Activated CD8-positive, alpha-beta T cell treated with anti-CD3 and anti-CD28 coated beads for 36 hours (primary cell): ENCODE measurements around the gene SSTR3. TPM values are rescaled to one million over a fixed set of nuclear protein-coding genes. Genes with fewer than 3 reads are reported as not detected.

Experiments
- ATAC-seq: fragments of 200-7000 bp; cut with Tn5 transposase; one replicate; pipeline ENCODE4 v1.10.0; 2021; ENCODE audit warnings: mild to moderate bottlenecking, moderate library complexity
- CTCF ChIA-PET: fragments of 350-600 bp; sonication (Branson Sonifier 250); formaldehyde crosslinking; loops from one replicate; lab custom pipeline; 2021; ENCODE audit warnings: antibody characterized with exemption; lab: Charles Lee
- POLR2A ChIA-PET: fragments of 350-600 bp; sonication (Branson Sonifier 250); formaldehyde crosslinking; loops from one replicate; lab custom pipeline; 2021; ENCODE audit warnings: antibody characterized with exemption; lab: Charles Lee
- DNase-seq: peaks from one replicate; pipeline ENCODE4 v3.0.0-alpha.2; 2020
- H3K27ac Mint-ChIP-seq: one replicate; pipeline ENCODE4 v1.8.0; 2021; ENCODE audit warnings: mild to moderate bottlenecking, mixed read lengths
- H3K27me3 Mint-ChIP-seq: one replicate; pipeline ENCODE4 v1.8.0; 2021; ENCODE audit warnings: mixed read lengths
- H3K36me3 Mint-ChIP-seq: one replicate; pipeline ENCODE4 v1.8.0; 2021; ENCODE audit warnings: low read depth, mixed read lengths
- H3K4me1 Mint-ChIP-seq: one replicate; pipeline ENCODE4 v1.8.0; 2021; ENCODE audit warnings: low read depth, mixed read lengths
- H3K4me3 Mint-ChIP-seq: one replicate; pipeline ENCODE4 v1.8.0; 2021; ENCODE audit warnings: mild to moderate bottlenecking, moderate library complexity, mixed read lengths
- H3K9me3 Mint-ChIP-seq: one replicate; pipeline ENCODE4 v1.8.0; 2021; ENCODE audit warnings: mixed read lengths
- intact Hi-C: fragments of 100-400 bp; cut with micrococcal nuclease; formaldehyde crosslinking; loops from one replicate; pipeline ENCODE4 v1.10.0; 2022
- total RNA-seq, 2 experiments: library from RNA; stranded (reverse); gene quantifications; one replicate each; pipeline ENCODE4 v1.2.3, GENCODE V29; 2021
- TF ChIP-seq, protein P1 (sequence below): fragments of 200-600 bp; IDR thresholded peaks from one replicate; pipeline ENCODE4 v1.8.0; 2022; ENCODE audit warnings: antibody characterized with exemption, mild to moderate bottlenecking

SSTR3 gene
- total RNA-seq, 2 experiments from 2014 or later, result 7.9 to 8.5 TPM

- Mint-ChIP-seq H3K27me3 (no peaks in the 10 kb centered on the region), H3K36me3 (peaks cover 63% of the 10 kb centered on the region), H3K4me3 (peak overlapping the region; percentile 76), H3K27ac (peak overlapping the region; percentile 94), H3K4me1 (peaks cover 90% of the 10 kb centered on the region), H3K9me3 (peaks cover 22% of the 10 kb centered on the region)
- intact Hi-C loops, result no loop called here
- CTCF ChIA-PET, result interaction anchor here (1.0 to 2.0 kb wide), 3 partner anchors 21 to 372 kb away, joined by 3 to 13 read pairs (median 5); no protein-coding TSS in a partner anchor
- ATAC-seq, result no peak
- peak; percentile 48 for DNase-seq
- POLR2A ChIA-PET, result interaction anchor here (0.9 to 3.7 kb wide), 6 partner anchors 9 to 84 kb away, joined by 3 to 48 read pairs (median 10); partner anchors contain the start of gene RAC2
- TF ChIP-seq, protein P1, sequence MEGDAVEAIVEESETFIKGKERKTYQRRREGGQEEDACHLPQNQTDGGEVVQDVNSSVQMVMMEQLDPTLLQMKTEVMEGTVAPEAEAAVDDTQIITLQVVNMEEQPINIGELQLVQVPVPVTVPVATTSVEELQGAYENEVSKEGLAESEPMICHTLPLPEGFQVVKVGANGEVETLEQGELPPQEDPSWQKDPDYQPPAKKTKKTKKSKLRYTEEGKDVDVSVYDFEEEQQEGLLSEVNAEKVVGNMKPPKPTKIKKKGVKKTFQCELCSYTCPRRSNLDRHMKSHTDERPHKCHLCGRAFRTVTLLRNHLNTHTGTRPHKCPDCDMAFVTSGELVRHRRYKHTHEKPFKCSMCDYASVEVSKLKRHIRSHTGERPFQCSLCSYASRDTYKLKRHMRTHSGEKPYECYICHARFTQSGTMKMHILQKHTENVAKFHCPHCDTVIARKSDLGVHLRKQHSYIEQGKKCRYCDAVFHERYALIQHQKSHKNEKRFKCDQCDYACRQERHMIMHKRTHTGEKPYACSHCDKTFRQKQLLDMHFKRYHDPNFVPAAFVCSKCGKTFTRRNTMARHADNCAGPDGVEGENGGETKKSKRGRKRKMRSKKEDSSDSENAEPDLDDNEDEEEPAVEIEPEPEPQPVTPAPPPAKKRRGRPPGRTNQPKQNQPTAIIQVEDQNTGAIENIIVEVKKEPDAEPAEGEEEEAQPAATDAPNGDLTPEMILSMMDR, result no peak
These were observed 8.3 kb upstream of the SSTR3 start for GRCh38 chr22:37220543-37220981.

DNA sequence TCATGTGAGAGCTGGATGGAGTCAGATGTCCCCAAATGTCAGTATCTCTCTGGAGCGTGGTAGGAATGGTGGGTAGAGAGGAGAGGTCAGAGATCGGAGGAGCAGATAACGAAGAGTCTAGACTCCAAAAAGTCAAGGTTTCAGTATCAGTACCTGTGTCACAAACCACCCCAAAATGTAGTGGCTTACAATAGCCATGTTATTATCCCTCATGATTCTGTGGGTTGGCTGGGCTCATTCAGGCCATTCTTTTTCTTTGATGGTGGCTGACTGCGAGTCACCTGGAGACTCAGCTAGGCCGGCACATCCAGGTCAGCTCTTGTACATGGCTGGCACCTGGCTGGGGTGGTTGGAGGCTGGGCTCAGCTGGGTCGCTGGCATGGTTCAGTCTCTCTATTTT, 7.3 kb upstream of the SSTR3 start:
- H3K36me3 Mint-ChIP-seq, result peaks cover 53% of the 10 kb centered on the region
- ChIA-PET CTCF (interaction anchor here (0.7 to 2.0 kb wide), 8 partner anchors 19 to 364 kb away, joined by 3 to 13 read pairs (median 4); no protein-coding TSS in a partner anchor), POLR2A (interaction anchor here (0.6 to 3.7 kb wide), 14 partner anchors 10 to 95 kb away, joined by 3 to 48 read pairs (median 4); partner anchors contain the start of gene RAC2)
- H3K4me1 Mint-ChIP-seq, result peaks cover 80% of the 10 kb centered on the region
- intact Hi-C loops, result no loop called here
- peaks cover 20% of the 10 kb centered on the region for H3K9me3 Mint-ChIP-seq
- ATAC-seq, result peak; percentile 13
- TF ChIP-seq, protein P1, result no peak
- peak overlapping the region; percentile 94 for H3K27ac Mint-ChIP-seq
- no peaks in the 10 kb centered on the region for H3K27me3 Mint-ChIP-seq
- peak; percentile 40 for DNase-seq
- H3K4me3 Mint-ChIP-seq, result peak overlapping the region; percentile 76

DNA sequence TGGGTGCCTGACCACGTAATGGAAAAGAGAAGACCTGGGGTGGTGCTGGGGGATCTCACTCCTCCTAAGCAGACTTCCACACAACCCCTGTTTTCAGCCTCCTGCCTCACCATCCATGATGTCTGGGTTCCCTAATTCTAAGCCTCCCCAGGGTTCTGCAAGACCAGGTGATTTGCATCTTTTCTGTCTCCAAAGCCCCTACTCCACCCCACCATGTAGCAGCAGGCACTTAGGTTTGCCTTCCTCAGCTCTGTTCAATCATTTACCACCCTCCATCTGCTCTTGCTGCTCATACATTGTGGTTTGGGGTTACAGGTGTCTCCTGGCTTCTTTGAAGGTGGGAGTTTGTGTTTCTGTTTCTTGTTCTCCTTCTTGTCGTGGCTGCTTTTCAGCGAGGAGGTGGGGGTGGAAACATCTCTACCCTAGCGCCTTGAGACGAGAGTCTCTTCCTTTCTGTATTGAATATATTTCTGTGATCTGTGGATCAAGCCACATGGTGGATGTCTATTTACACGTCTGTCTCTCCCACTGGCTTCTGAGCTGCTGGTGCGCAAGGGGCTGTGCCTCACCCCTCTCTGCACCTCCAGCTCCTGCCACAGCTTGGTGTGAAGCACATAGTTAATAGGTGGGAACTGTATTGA, 6.6 kb upstream of the SSTR3 start:
- H3K27me3 Mint-ChIP-seq, result no peaks in the 10 kb centered on the region
- ChIA-PET POLR2A (interaction anchor here (0.5 to 3.7 kb wide), 15 partner anchors 9 to 94 kb away, joined by 3 to 48 read pairs (median 5); partner anchors contain the start of gene RAC2), CTCF (interaction anchor here (0.7 to 2.0 kb wide), 7 partner anchors 19 to 363 kb away, joined by 3 to 13 read pairs (median 4); no protein-coding TSS in a partner anchor)
- peak; percentile 85 for DNase-seq
- peaks cover 74% of the 10 kb centered on the region for H3K4me1 Mint-ChIP-seq
- intact Hi-C loops, result no loop called here
- H3K9me3 Mint-ChIP-seq, result peaks cover 17% of the 10 kb centered on the region
- TF ChIP-seq, protein P1, result no peak
- peak overlapping the region; percentile 94 for H3K27ac Mint-ChIP-seq
- peak; percentile 74 for ATAC-seq
- peaks cover 47% of the 10 kb centered on the region for H3K36me3 Mint-ChIP-seq
- H3K4me3 Mint-ChIP-seq, result peak overlapping the region; percentile 76

- peak overlapping the region; percentile 94 for H3K27ac Mint-ChIP-seq
- CTCF ChIA-PET, result interaction anchor here (1.2 to 3.3 kb wide), 7 partner anchors 9 to 42 kb away, joined by 3 to 45 read pairs (median 7); no protein-coding TSS in a partner anchor
- POLR2A ChIA-PET, result interaction anchor here (0.5 to 3.7 kb wide), 8 partner anchors 8 to 27 kb away, joined by 3 to 48 read pairs (median 8); partner anchors contain the start of gene RAC2
- H3K9me3 Mint-ChIP-seq, result peaks cover 13% of the 10 kb centered on the region
- TF ChIP-seq, protein P1, result no peak
- peak overlapping the region; percentile 76 for H3K4me3 Mint-ChIP-seq
- H3K27me3 Mint-ChIP-seq, result no peaks in the 10 kb centered on the region
- H3K4me1 Mint-ChIP-seq, result peaks cover 71% of the 10 kb centered on the region
- peaks cover 42% of the 10 kb centered on the region for H3K36me3 Mint-ChIP-seq
- intact Hi-C loops, result no loop called here
- DNase-seq (no peak), ATAC-seq (peak; percentile 11)
These were observed 6.1 kb upstream of the SSTR3 start for GRCh38 chr22:37218399-37218770.
